Kidney (tissue), 14 donors: ENCODE data around the gene CAMK2A. TPM values are rescaled to one million over a fixed set of nuclear protein-coding genes. Genes with fewer than 3 reads are reported as not detected.

Experiments used
- DNase-seq, 5 donors: peaks; one replicate each; pipeline ENCODE4 v3.0.0-alpha.2; 2013 to 2020
- FAIRE-seq: peaks from 2 replicates; lab custom pipeline; 2012; peaks lifted over from hg19 to GRCh38; lab: Jason Lieb, UNC
- H3K27ac ChIP-seq, 2 donors: one replicate each; pipeline ENCODE4 v1.7.0; 2013; ENCODE audit warnings: low read depth in 2 of 2, low read length in 2 of 2, inconsistent platforms in 1 of 2
- H3K27me3 ChIP-seq: one replicate; pipeline ENCODE4 v1.7.1; 2013; ENCODE audit warnings: low read length, inconsistent platforms; ENCODE audit not compliant: control insufficient read depth, insufficient read depth
- H3K36me3 ChIP-seq, 3 donors: one replicate each; pipeline versions ENCODE4 v1.7.0 to v1.7.1; 2013; ENCODE audit warnings: low read length in 3 of 3, control low read depth in 1 of 3, inconsistent platforms in 1 of 3; ENCODE audit not compliant: insufficient read depth in 3 of 3, control insufficient read depth in 2 of 3
- H3K4me1 ChIP-seq, 3 donors: one replicate each; pipeline versions ENCODE4 v1.7.0 to v1.7.1; 2013; ENCODE audit warnings: low read length in 3 of 3, inconsistent platforms in 1 of 3, low read depth in 1 of 3; ENCODE audit not compliant: control insufficient read depth in 2 of 3, insufficient read depth in 2 of 3
- H3K4me3 ChIP-seq, 3 donors: one replicate each; pipeline versions ENCODE4 v1.7.0 to v1.8.1; 2013; ENCODE audit warnings: low read length in 3 of 3, control low read depth in 1 of 3, inconsistent platforms in 1 of 3
- H3K9ac ChIP-seq, 3 donors: one replicate each; pipeline versions ENCODE4 v1.7.0 to v1.7.1; 2013; ENCODE audit warnings: low read length in 3 of 3, control low read depth in 1 of 3, inconsistent platforms in 1 of 3
- H3K9me3 ChIP-seq, 3 donors: one replicate each; pipeline versions ENCODE4 v1.7.0 to v1.7.1; 2013; ENCODE audit warnings: low read length in 3 of 3, control low read depth in 1 of 3, inconsistent platforms in 1 of 3; ENCODE audit not compliant: control insufficient read depth in 2 of 3, insufficient read depth in 1 of 3
- CTCF ChIP-seq: IDR thresholded peaks from 3 replicates; pipeline ENCODE4 v1.5.1; 2012; ENCODE audit warnings: mild to moderate bottlenecking, moderate library complexity, borderline replicate concordance; ENCODE audit not compliant: insufficient read depth; ENCODE audit errors: extremely low read depth
- intact Hi-C: fragments of 100-400 bp; cut with DNase I; formaldehyde crosslinking; loops from one replicate; pipeline ENCODE4 v1.11.1; 2022
- polyA plus RNA-seq: library from polyadenylated mRNA; stranded (reverse); fragments of 350-450 nt; fragmentation: Illumina TruSeq; extraction: RNeasy Lipid Tissue Mini Kit (QIAGEN cat#74804); gene quantifications from one replicate; pipeline ENCODE4 v1.2.3, GENCODE V29; 2014; ENCODE audit warnings: low read depth, low replicate concordance; ENCODE audit not compliant: insufficient read depth
- total RNA-seq: library from RNA; stranded (reverse); fragmentation: NEBNext Ultra II Directional; extraction: Animal tissue kit (Norgen Biotek cat#: 25700); gene quantifications from one replicate; pipeline ENCODE4 v1.2.1, GENCODE V29; 2021
- donor health status: control.
- donor health status: control.
- donor health status: control.
- donor health status: control.
- donor health status: control.
- donor health status: DM: yes; HTN: yes; CAD: no.
- donor health status: Normal renal cell carcinoma (clear cell type).

CAMK2A gene
- total and polyA plus RNA-seq, 2 donors from 2014 or later: 0.28 to 0.90 TPM

GRCh38 chr5:150242251-150242894, 47.2 kb downstream of the CAMK2A start:
- no peak overlapping the region for H3K9ac ChIP-seq

GRCh38 chr5:150241298-150242160, 48.0 kb downstream of the CAMK2A start:
- peak in 3 of 5 donors; percentile 25 to 70 (median 43) for DNase-seq
- TF ChIP-seq CTCF: no peak
- H3K27me3 ChIP-seq: no peaks in the 10 kb centered on the region
- no peaks in the 10 kb centered on the region for H3K36me3 ChIP-seq
- no peak overlapping the region for H3K9ac ChIP-seq
- FAIRE-seq: no peak
- H3K4me1 ChIP-seq: peaks cover 0 to 2% (median 0%) of the 10 kb centered on the region in 3 donors
- H3K9me3 ChIP-seq: no peaks in the 10 kb centered on the region
- H3K27ac ChIP-seq: no peak overlapping the region
- intact Hi-C loops: no loop called here
- H3K4me3 ChIP-seq: no peak overlapping the region

More at GRCh38 chr5:150242251-150242894, 47.2 kb downstream of the CAMK2A start:
- H3K4me3 ChIP-seq: no peak overlapping the region
- intact Hi-C loops: no loop called here
- H3K36me3 ChIP-seq: no peaks in the 10 kb centered on the region
- no peaks in the 10 kb centered on the region for H3K9me3 ChIP-seq
- H3K27me3 ChIP-seq: no peaks in the 10 kb centered on the region
- FAIRE-seq (no peak), DNase-seq (peak in 1 of 5 donors; percentile 17)
- H3K27ac ChIP-seq: no peak overlapping the region
- no peak for TF ChIP-seq CTCF
- peaks cover 0 to 2% (median 0%) of the 10 kb centered on the region in 3 donors for H3K4me1 ChIP-seq

GRCh38 chr5:150239794-150240122, 49.8 kb downstream of the CAMK2A start:
- intact Hi-C loops: no loop called here
- FAIRE-seq (no peak), DNase-seq (no peak)
- no peak overlapping the region for H3K9ac ChIP-seq
- H3K27ac ChIP-seq: no peak overlapping the region
- H3K4me1 ChIP-seq: no peaks in the 10 kb centered on the region
- no peak for TF ChIP-seq CTCF
- H3K36me3 ChIP-seq: no peaks in the 10 kb centered on the region
- no peak overlapping the region for H3K4me3 ChIP-seq
- H3K27me3 ChIP-seq: no peaks in the 10 kb centered on the region
- no peaks in the 10 kb centered on the region for H3K9me3 ChIP-seq
